Lung (tissue), 12 donors: Measurements from ENCODE around the gene SLC38A11. TPM values are rescaled to one million over a fixed set of nuclear protein-coding genes. Genes with fewer than 3 reads are reported as not detected.
"Not testable (repeated sequence)": the region's sequence is repeated elsewhere in the genome, so short reads cannot be mapped to it uniquely, and the experiment has no call there.

ENCODE experiments used
- ATAC-seq: fragments of 200-7000 bp; cut with Tn5 transposase; one replicate; pipeline ENCODE4 v1.9.1; 2020; ENCODE audit warnings: moderate number of reproducible peaks; ENCODE audit not compliant: insufficient read depth, low FRiP score
- DNase-seq, 3 donors: peaks; one replicate each; pipeline ENCODE4 v3.0.0-alpha.2; 2013 to 2017
- H3K27ac ChIP-seq, 2 donors: one replicate each; pipeline ENCODE4 v1.5.1; 2013; ENCODE audit warnings: mild to moderate bottlenecking in 2 of 2, moderate library complexity in 2 of 2, control low read depth in 1 of 2, inconsistent platforms in 1 of 2, low read depth in 1 of 2, low read length in 1 of 2
- H3K27me3 ChIP-seq, 3 donors: one replicate each; pipeline ENCODE4 v1.5.1; 2013; ENCODE audit warnings: low read length in 2 of 3; ENCODE audit not compliant: control insufficient read depth in 3 of 3, insufficient read depth in 3 of 3
- H3K36me3 ChIP-seq, 4 donors: one replicate each; pipeline ENCODE4 v1.5.1; 2013; ENCODE audit warnings: low read length in 4 of 4, mild to moderate bottlenecking in 1 of 4, moderate library complexity in 1 of 4; ENCODE audit not compliant: control insufficient read depth in 4 of 4, insufficient read depth in 4 of 4
- H3K4me1 ChIP-seq, 5 donors: one replicate each; pipeline ENCODE4 v1.5.1; 2013; ENCODE audit warnings: low read length in 5 of 5, mild to moderate bottlenecking in 2 of 5, moderate library complexity in 1 of 5; ENCODE audit not compliant: control insufficient read depth in 5 of 5, insufficient read depth in 5 of 5
- H3K4me3 ChIP-seq: one replicate; pipeline ENCODE4 v1.5.1; 2013; ENCODE audit warnings: mild to moderate bottlenecking, control low read depth, moderate library complexity
- H3K9ac ChIP-seq, 2 donors: one replicate each; pipeline ENCODE4 v1.5.1; 2013; ENCODE audit warnings: low read length in 2 of 2, control low read depth in 1 of 2; ENCODE audit not compliant: insufficient read depth in 1 of 2
- H3K9me3 ChIP-seq, 4 donors: one replicate each; pipeline ENCODE4 v1.5.1; 2013; ENCODE audit warnings: low read length in 3 of 4, mild to moderate bottlenecking in 1 of 4, moderate library complexity in 1 of 4; ENCODE audit not compliant: control insufficient read depth in 4 of 4, insufficient read depth in 3 of 4
- CTCF ChIP-seq: IDR thresholded peaks from 2 replicates; pipeline ENCODE4 v1.5.1; 2012; ENCODE audit warnings: mild to moderate bottlenecking; ENCODE audit errors: control extremely low read depth, extremely low read depth
- WGBS, 2 donors: extraction: QIAGEN DNeasy Blood & Tissue Kit; methylation state at CpG; one replicate each; pipeline ENCODE4 v1.1.7; 2013; 5-methylcytosine and 5-hydroxymethylcytosine counted together
- polyA plus RNA-seq, 2 donors: library from polyadenylated mRNA; stranded (reverse); fragments of 200-250 nt; gene quantifications; one replicate each; pipeline ENCODE4 v1.2.1, GENCODE V29; 2013
- total RNA-seq, 2 donors: library from RNA; depleted of rRNA in 1 of 2; stranded (reverse); fragments of >200 nt in 1 of 2; gene quantifications; one replicate each; pipeline ENCODE4 v1.2.1, GENCODE V29; 2014 to 2021
- donor health status: control.
- donor health status: control.
- donor health status: Bipolar disorder and iron deficiency.
- donor health status: healthy.
- donor health status: DM: yes; HTN: yes; CAD: no.

The SLC38A11 gene
- total and polyA plus RNA-seq, 4 donors: 0.10 to 1.2 (median 0.15) TPM; not detected in 1

GRCh38 chr2:164986027-164986426 is 30.7 kb upstream of the SLC38A11 start:
- H3K27me3 ChIP-seq, DNase-seq, ATAC-seq, H3K27ac ChIP-seq, H3K4me1 ChIP-seq, H3K4me3 ChIP-seq, H3K9me3 ChIP-seq, H3K36me3 ChIP-seq, H3K9ac ChIP-seq: not testable (repeated sequence)
- 60 to 64% methylated on average over 3 of the region's 3 CpGs for WGBS, 2 donors

GRCh38 chr2:164984428-164984827 is 29.1 kb upstream of the SLC38A11 start:
- DNase-seq (no peak), ATAC-seq (no peak)
- H3K36me3 ChIP-seq: no peaks in the 10 kb centered on the region
- TF ChIP-seq CTCF: no peak
- no peak overlapping the region for H3K9ac ChIP-seq
- no peak overlapping the region for H3K27ac ChIP-seq
- 90 to 95% methylated on average over 3 of the region's 3 CpGs for WGBS, 2 donors
- no peaks in the 10 kb centered on the region for H3K9me3 ChIP-seq
- no peaks in the 10 kb centered on the region for H3K27me3 ChIP-seq
- H3K4me3 ChIP-seq: no peak overlapping the region
- H3K4me1 ChIP-seq: no peaks in the 10 kb centered on the region

DNA sequence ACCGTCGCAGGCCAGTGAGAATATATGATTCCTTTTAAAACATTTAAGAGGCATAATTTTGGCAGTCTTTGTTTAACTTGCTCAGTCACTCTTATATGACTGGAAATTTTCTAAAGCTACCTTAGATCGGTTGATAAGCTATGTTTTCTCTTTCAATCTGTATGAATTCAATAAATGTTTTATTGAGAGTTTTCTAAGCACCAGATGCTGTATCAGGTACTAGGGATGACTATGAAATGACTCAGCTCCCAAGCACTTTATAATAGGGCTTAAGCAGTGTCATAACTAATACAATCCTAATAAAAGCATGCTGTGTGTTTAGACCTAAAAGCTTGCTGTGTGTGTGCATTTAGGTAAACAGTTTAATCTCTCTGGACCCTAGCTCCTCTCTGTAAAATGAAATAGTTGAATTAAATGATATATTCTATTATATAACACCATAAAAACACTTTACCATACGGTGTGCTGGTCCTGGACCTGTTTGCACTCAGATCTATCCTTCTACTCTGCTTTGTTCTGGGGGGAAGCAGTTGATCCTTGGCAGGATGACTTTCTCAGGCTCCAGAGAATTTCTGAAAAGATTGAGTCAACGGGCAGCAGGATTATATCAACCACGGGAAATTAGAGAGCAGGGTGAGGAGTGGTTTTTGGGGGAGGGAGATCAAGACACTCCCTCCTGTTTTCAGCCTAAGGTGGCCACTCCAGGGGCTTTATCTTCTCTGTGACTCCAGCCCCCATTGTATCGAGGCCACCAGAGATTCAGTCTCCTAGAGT is 26.1 kb upstream of the SLC38A11 start:
- ATAC-seq: no peak
- H3K4me1 ChIP-seq: no peaks in the 10 kb centered on the region

GRCh38 chr2:164980688-164981087 is 25.4 kb upstream of the SLC38A11 start:
- 54 to 58% methylated on average over 2 of the region's 2 CpGs for WGBS, 2 donors
- H3K9ac ChIP-seq, H3K4me1 ChIP-seq, DNase-seq, H3K36me3 ChIP-seq, H3K27ac ChIP-seq, H3K4me3 ChIP-seq, H3K9me3 ChIP-seq, H3K27me3 ChIP-seq, ATAC-seq: not testable (repeated sequence)

More for the DNA sequence above, 26.1 kb upstream of the SLC38A11 start:
- H3K36me3 ChIP-seq: no peaks in the 10 kb centered on the region
- DNase-seq: no peak
- TF ChIP-seq CTCF: no peak
- WGBS, 2 donors: 74 to 79% methylated on average over 7 of the region's 7 CpGs
- no peak overlapping the region for H3K27ac ChIP-seq
- no peaks in the 10 kb centered on the region for H3K9me3 ChIP-seq
- no peaks in the 10 kb centered on the region for H3K27me3 ChIP-seq
- H3K9ac ChIP-seq: no peak overlapping the region
- H3K4me3 ChIP-seq: no peak overlapping the region
